Measurements from ENCODE around the gene IGSF22.

IGSF22 gene

GRCh38 chr11:18726040-18726439 is at the start of gene IGSF22:
IGSF22 (minus strand) TSS chr11:18726188; CDS start chr11:18724236, 1,952 bp downstream.
- no peak within 1 kb of the TSS for H3K27ac ChIP-seq (ENCODE audit: low read depth, low read length)
- no peak within 1 kb of the TSS for H3K4me3 ChIP-seq (ENCODE audit: low read length)
- no peaks in the 10 kb centered on the region for H3K27me3 ChIP-seq (ENCODE audit: control insufficient read depth, insufficient read depth, low read length)
- H3K9ac ChIP-seq (ENCODE audit: low read length), result no peak within 1 kb of the TSS
- H3K36me3 ChIP-seq (ENCODE audit: control insufficient read depth, insufficient read depth, low read length), result no peaks in the 10 kb centered on the region
- peaks cover 6% of the 10 kb centered on the region for H3K4me1 ChIP-seq (ENCODE audit: control insufficient read depth, insufficient read depth, low read length)

GRCh38 chr11:18774801-18775200 is 48.8 kb upstream of the IGSF22 start:
- H3K27ac ChIP-seq (ENCODE audit: low read depth, low read length), result no peak overlapping the region
- no peak overlapping the region for H3K9ac ChIP-seq (ENCODE audit: low read length)
- no peaks in the 10 kb centered on the region for H3K36me3 ChIP-seq (ENCODE audit: control insufficient read depth, insufficient read depth, low read length)

GRCh38 chr11:18773681-18774080 is 47.7 kb upstream of the IGSF22 start:
- Histone ChIP-seq H3K4me1 (ENCODE audit: control insufficient read depth, insufficient read depth, low read length) (no peaks in the 10 kb centered on the region), H3K9ac (ENCODE audit: low read length) (no peak overlapping the region), H3K36me3 (ENCODE audit: control insufficient read depth, insufficient read depth, low read length) (no peaks in the 10 kb centered on the region), H3K4me3 (ENCODE audit: low read length) (no peak overlapping the region), H3K27ac (ENCODE audit: low read depth, low read length) (no peak overlapping the region), H3K27me3 (ENCODE audit: control insufficient read depth, insufficient read depth, low read length) (no peaks in the 10 kb centered on the region)

More at GRCh38 chr11:18774801-18775200, 48.8 kb upstream of the IGSF22 start:
- Histone ChIP-seq H3K4me3 (ENCODE audit: low read length) (no peak overlapping the region), H3K27me3 (ENCODE audit: control insufficient read depth, insufficient read depth, low read length) (no peaks in the 10 kb centered on the region), H3K4me1 (ENCODE audit: control insufficient read depth, insufficient read depth, low read length) (no peaks in the 10 kb centered on the region)

- Histone ChIP-seq H3K4me1 (ENCODE audit: control insufficient read depth, insufficient read depth, low read length) (no peaks in the 10 kb centered on the region), H3K27me3 (ENCODE audit: control insufficient read depth, insufficient read depth, low read length) (no peaks in the 10 kb centered on the region), H3K9ac (ENCODE audit: low read length) (no peak overlapping the region), H3K36me3 (ENCODE audit: control insufficient read depth, insufficient read depth, low read length) (no peaks in the 10 kb centered on the region), H3K27ac (ENCODE audit: low read depth, low read length) (no peak overlapping the region), H3K4me3 (ENCODE audit: low read length) (no peak overlapping the region)
Observed at GRCh38 chr11:18773104-18773503, 47.1 kb upstream of the IGSF22 start.

- Histone ChIP-seq H3K36me3 (ENCODE audit: control insufficient read depth, insufficient read depth, low read length) (no peaks in the 10 kb centered on the region), H3K4me1 (ENCODE audit: control insufficient read depth, insufficient read depth, low read length) (no peaks in the 10 kb centered on the region), H3K27ac (ENCODE audit: low read depth, low read length) (no peak overlapping the region), H3K9ac (ENCODE audit: low read length) (no peak overlapping the region), H3K27me3 (ENCODE audit: control insufficient read depth, insufficient read depth, low read length) (no peaks in the 10 kb centered on the region), H3K4me3 (ENCODE audit: low read length) (no peak overlapping the region)
Observed at GRCh38 chr11:18772211-18772610, 46.2 kb upstream of the IGSF22 start.

- H3K4me3 ChIP-seq (ENCODE audit: low read length), result no peak overlapping the region
- H3K27ac ChIP-seq (ENCODE audit: low read depth, low read length), result no peak overlapping the region
- no peaks in the 10 kb centered on the region for H3K36me3 ChIP-seq (ENCODE audit: control insufficient read depth, insufficient read depth, low read length)
Observed at GRCh38 chr11:18771266-18772035, 45.5 kb upstream of the IGSF22 start.

GRCh38 chr11:18770479-18771125 is 44.6 kb upstream of the IGSF22 start:
- Histone ChIP-seq H3K4me3 (ENCODE audit: low read length) (no peak overlapping the region), H3K27ac (ENCODE audit: low read depth, low read length) (no peak overlapping the region), H3K27me3 (ENCODE audit: control insufficient read depth, insufficient read depth, low read length) (no peaks in the 10 kb centered on the region), H3K36me3 (ENCODE audit: control insufficient read depth, insufficient read depth, low read length) (no peaks in the 10 kb centered on the region), H3K4me1 (ENCODE audit: control insufficient read depth, insufficient read depth, low read length) (no peaks in the 10 kb centered on the region), H3K9ac (ENCODE audit: low read length) (no peak overlapping the region)

More at GRCh38 chr11:18771266-18772035, 45.5 kb upstream of the IGSF22 start:
- H3K9ac ChIP-seq (ENCODE audit: low read length), result no peak overlapping the region
- H3K27me3 ChIP-seq (ENCODE audit: control insufficient read depth, insufficient read depth, low read length), result no peaks in the 10 kb centered on the region
- H3K4me1 ChIP-seq (ENCODE audit: control insufficient read depth, insufficient read depth, low read length), result no peaks in the 10 kb centered on the region

- Histone ChIP-seq H3K36me3 (ENCODE audit: control insufficient read depth, insufficient read depth, low read length) (no peaks in the 10 kb centered on the region), H3K4me1 (ENCODE audit: control insufficient read depth, insufficient read depth, low read length) (no peaks in the 10 kb centered on the region), H3K27ac (ENCODE audit: low read depth, low read length) (no peak overlapping the region), H3K4me3 (ENCODE audit: low read length) (no peak overlapping the region), H3K27me3 (ENCODE audit: control insufficient read depth, insufficient read depth, low read length) (no peaks in the 10 kb centered on the region), H3K9ac (ENCODE audit: low read length) (no peak overlapping the region)
Observed at GRCh38 chr11:18769802-18770456, 43.9 kb upstream of the IGSF22 start.

GRCh38 chr11:18768978-18769377 is 43.0 kb upstream of the IGSF22 start:
- no peak overlapping the region for H3K4me3 ChIP-seq (ENCODE audit: low read length)
- H3K27ac ChIP-seq (ENCODE audit: low read depth, low read length), result no peak overlapping the region
- no peaks in the 10 kb centered on the region for H3K4me1 ChIP-seq (ENCODE audit: control insufficient read depth, insufficient read depth, low read length)
- H3K27me3 ChIP-seq (ENCODE audit: control insufficient read depth, insufficient read depth, low read length), result no peaks in the 10 kb centered on the region
- H3K9ac ChIP-seq (ENCODE audit: low read length), result no peak overlapping the region
- H3K36me3 ChIP-seq (ENCODE audit: control insufficient read depth, insufficient read depth, low read length), result no peaks in the 10 kb centered on the region

GRCh38 chr11:18768472-18768901 is 42.5 kb upstream of the IGSF22 start:
- H3K27ac ChIP-seq (ENCODE audit: low read depth, low read length), result no peak overlapping the region

GRCh38 chr11:18766015-18766414 is 40.0 kb upstream of the IGSF22 start:
- H3K4me1 ChIP-seq (ENCODE audit: control insufficient read depth, insufficient read depth, low read length), result no peaks in the 10 kb centered on the region
- no peaks in the 10 kb centered on the region for H3K36me3 ChIP-seq (ENCODE audit: control insufficient read depth, insufficient read depth, low read length)
- H3K27ac ChIP-seq (ENCODE audit: low read depth, low read length), result no peak overlapping the region
- H3K27me3 ChIP-seq (ENCODE audit: control insufficient read depth, insufficient read depth, low read length), result no peaks in the 10 kb centered on the region
- H3K4me3 ChIP-seq (ENCODE audit: low read length), result no peak overlapping the region
- H3K9ac ChIP-seq (ENCODE audit: low read length), result no peak overlapping the region

More at GRCh38 chr11:18768472-18768901, 42.5 kb upstream of the IGSF22 start:
- H3K4me3 ChIP-seq (ENCODE audit: low read length), result no peak overlapping the region
- H3K4me1 ChIP-seq (ENCODE audit: control insufficient read depth, insufficient read depth, low read length), result no peaks in the 10 kb centered on the region
- H3K9ac ChIP-seq (ENCODE audit: low read length), result no peak overlapping the region
- H3K36me3 ChIP-seq (ENCODE audit: control insufficient read depth, insufficient read depth, low read length), result no peaks in the 10 kb centered on the region
- no peaks in the 10 kb centered on the region for H3K27me3 ChIP-seq (ENCODE audit: control insufficient read depth, insufficient read depth, low read length)

- Histone ChIP-seq H3K4me3 (ENCODE audit: low read length) (no peak overlapping the region), H3K36me3 (ENCODE audit: control insufficient read depth, insufficient read depth, low read length) (no peaks in the 10 kb centered on the region), H3K27ac (ENCODE audit: low read depth, low read length) (no peak overlapping the region), H3K27me3 (ENCODE audit: control insufficient read depth, insufficient read depth, low read length) (no peaks in the 10 kb centered on the region), H3K9ac (ENCODE audit: low read length) (no peak overlapping the region), H3K4me1 (ENCODE audit: control insufficient read depth, insufficient read depth, low read length) (no peaks in the 10 kb centered on the region)
Observed at GRCh38 chr11:18765554-18765953, 39.6 kb upstream of the IGSF22 start.

All from rectal smooth muscle tissue (tissue), 1 donor.